Neutrophil (primary cell): ENCODE data around the gene JADE1.
A peak's percentile ranks its signal among the peaks of the same experiment; 100 is the strongest.

Experiments
- H3K27ac ChIP-seq: fragments of 200-600 bp; sonication (generic); 2 replicates; pipeline ENCODE4 v1.5.1; 2016; ENCODE audit warnings: mild to moderate bottlenecking, moderate library complexity
- H3K27me3 ChIP-seq: fragments of 200-600 bp; sonication (generic); 2 replicates; pipeline ENCODE4 v1.6.0; 2016; ENCODE audit warnings: mild to moderate bottlenecking
- H3K36me3 ChIP-seq: fragments of 200-600 bp; sonication (generic); 2 replicates; pipeline ENCODE4 v1.5.1; 2017
- H3K4me1 ChIP-seq, 2 experiments: fragments of 200-600 bp in 1 of 2; sonication (generic) in 1 of 2; 1 replicate in 1 of 2; 2 replicates in 1 of 2; pipeline versions ENCODE4 v1.5.1 to v1.6.1; 2013 to 2016; ENCODE audit warnings: low read depth in 1 of 2, low read length in 1 of 2, mild to moderate bottlenecking in 1 of 2, moderate library complexity in 1 of 2; ENCODE audit not compliant: control insufficient read depth in 1 of 2, insufficient read depth in 1 of 2
- H3K4me3 ChIP-seq, 2 experiments: fragments of 200-600 bp in 1 of 2; sonication (generic) in 1 of 2; 1 replicate in 1 of 2; 2 replicates in 1 of 2; pipeline ENCODE4 v1.5.1; 2013 to 2016; ENCODE audit warnings: low read depth in 1 of 2, low read length in 1 of 2, mild to moderate bottlenecking in 1 of 2, moderate library complexity in 1 of 2
- H3K9me3 ChIP-seq: fragments of 200-600 bp; sonication (generic); 2 replicates; pipeline ENCODE4 v1.5.1; 2016
- TF ChIP-seq, protein P1 (sequence below): fragments of 200-600 bp; sonication (generic); IDR thresholded peaks from 2 replicates; pipeline ENCODE4 v1.5.1; 2016; ENCODE audit warnings: antibody characterized with exemption

The JADE1 gene

DNA sequence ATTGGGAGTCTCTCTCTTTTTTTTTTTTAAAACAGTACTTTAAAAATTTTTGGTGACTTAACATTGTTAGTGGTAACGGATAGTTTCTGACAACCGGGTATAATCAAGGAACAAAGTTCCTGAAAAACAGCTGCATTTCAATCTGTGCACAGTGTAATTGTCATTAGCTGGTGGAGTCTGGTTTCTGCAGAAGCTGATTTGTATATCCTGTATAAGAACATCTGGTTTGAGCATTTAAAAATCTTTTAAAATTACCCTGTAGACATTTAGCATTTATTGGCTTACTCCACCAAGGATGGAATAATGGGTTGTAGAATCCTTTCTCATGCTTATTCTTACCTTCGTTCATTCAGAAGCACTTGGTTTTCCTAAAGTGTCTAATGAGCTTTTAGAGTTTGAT, 11.2 kb downstream of the JADE1 start:
- H3K36me3 ChIP-seq = no peaks in the 10 kb centered on the region
- H3K4me1 ChIP-seq = peaks cover 3 to 8% of the 10 kb centered on the region in 2 experiments
- H3K4me3 ChIP-seq = no peak overlapping the region

DNA sequence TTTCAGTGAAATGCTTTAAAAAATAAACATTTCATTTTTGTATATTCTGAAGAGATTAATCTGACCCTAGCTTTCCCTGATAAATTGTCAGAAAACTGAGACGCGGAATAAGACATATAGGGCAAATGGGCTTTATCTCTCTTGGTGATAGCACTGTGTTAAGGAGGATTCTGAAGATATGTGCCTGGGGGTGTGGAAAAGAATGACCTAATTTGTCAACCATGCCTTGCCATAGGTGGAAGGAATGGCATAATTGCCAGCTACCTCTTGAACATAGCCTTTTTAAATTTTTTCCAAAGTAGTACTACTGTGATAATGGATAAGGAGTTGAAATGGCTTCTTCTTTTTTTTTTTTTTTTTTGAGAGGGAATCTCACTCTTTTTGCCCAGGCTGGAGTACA, 11.7 kb downstream of the JADE1 start:
- peaks cover 8 to 13% of the 10 kb centered on the region in 2 experiments for H3K4me1 ChIP-seq

More for the DNA sequence above, 11.2 kb downstream of the JADE1 start:
- no peaks in the 10 kb centered on the region for H3K27me3 ChIP-seq
- no peak overlapping the region for H3K27ac ChIP-seq
- TF ChIP-seq, protein P1, sequence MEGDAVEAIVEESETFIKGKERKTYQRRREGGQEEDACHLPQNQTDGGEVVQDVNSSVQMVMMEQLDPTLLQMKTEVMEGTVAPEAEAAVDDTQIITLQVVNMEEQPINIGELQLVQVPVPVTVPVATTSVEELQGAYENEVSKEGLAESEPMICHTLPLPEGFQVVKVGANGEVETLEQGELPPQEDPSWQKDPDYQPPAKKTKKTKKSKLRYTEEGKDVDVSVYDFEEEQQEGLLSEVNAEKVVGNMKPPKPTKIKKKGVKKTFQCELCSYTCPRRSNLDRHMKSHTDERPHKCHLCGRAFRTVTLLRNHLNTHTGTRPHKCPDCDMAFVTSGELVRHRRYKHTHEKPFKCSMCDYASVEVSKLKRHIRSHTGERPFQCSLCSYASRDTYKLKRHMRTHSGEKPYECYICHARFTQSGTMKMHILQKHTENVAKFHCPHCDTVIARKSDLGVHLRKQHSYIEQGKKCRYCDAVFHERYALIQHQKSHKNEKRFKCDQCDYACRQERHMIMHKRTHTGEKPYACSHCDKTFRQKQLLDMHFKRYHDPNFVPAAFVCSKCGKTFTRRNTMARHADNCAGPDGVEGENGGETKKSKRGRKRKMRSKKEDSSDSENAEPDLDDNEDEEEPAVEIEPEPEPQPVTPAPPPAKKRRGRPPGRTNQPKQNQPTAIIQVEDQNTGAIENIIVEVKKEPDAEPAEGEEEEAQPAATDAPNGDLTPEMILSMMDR = no peak
- H3K9me3 ChIP-seq = no peaks in the 10 kb centered on the region

DNA sequence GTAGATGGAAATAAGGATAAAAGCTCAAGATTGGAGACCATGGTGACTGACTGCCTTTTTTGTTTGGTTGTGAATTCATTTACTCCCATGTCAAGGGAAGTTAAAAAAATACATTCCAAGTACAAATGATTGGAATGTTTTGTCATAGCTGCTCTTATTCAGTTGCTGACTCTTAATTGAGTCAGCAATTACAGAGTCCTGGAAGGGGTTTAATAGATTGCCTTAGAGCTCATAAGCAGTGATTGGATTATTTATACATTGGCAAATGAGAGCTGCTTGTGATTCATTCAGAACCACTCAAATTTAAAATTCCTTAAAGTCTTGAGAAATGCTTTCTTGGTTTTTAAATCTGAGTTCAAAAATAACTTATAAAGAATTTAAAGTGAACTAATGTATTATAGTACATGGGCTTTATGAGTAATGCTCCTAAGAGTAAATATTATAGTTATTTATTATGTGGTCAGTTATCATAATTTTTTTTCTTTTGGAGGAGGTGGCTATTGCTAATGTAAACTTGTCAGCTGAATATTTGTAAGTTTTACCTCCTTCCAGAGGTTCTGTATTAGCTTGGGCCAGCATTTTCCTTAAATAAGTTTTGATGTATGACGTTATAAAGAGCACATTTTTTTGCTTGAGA, 13.6 kb downstream of the JADE1 start:
- H3K27me3 ChIP-seq = no peaks in the 10 kb centered on the region
- no peaks in the 10 kb centered on the region for H3K9me3 ChIP-seq
- H3K4me3 ChIP-seq = no peak overlapping the region
- H3K36me3 ChIP-seq = no peaks in the 10 kb centered on the region
- no peak overlapping the region for H3K27ac ChIP-seq
- TF ChIP-seq, protein P1 = no peak
- H3K4me1 ChIP-seq = peaks cover 11 to 17% of the 10 kb centered on the region in 2 experiments

More for the DNA sequence above, 11.7 kb downstream of the JADE1 start:
- Histone ChIP-seq H3K27ac (no peak overlapping the region), H3K4me3 (no peak overlapping the region), H3K27me3 (no peaks in the 10 kb centered on the region), H3K36me3 (no peaks in the 10 kb centered on the region), H3K9me3 (no peaks in the 10 kb centered on the region)
- TF ChIP-seq, protein P1 = no peak

DNA sequence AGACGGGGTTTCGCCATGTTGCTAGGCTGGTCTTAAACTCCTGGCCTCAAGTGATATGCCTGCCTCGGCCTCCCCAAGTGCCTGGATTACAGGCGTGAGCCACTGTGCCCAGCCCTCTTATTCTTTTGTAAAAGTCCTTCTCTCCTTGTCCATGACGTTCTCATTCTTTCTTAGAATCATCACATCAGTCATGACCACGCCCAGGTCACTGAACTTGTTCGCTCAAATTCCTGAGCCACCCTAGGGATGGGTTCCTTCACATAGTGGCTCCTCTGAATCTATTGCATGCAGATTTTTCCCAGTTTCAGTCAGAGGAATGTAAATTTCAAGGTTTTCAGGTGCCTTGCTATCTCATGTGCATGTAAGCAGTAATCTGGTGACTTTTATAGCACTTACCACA, 15.7 kb downstream of the JADE1 start:
- Histone ChIP-seq H3K4me1 (peaks cover 12 to 16% of the 10 kb centered on the region in 2 experiments), H3K4me3 (no peak overlapping the region), H3K9me3 (no peaks in the 10 kb centered on the region), H3K36me3 (no peaks in the 10 kb centered on the region), H3K27ac (peak overlapping the region; percentile 58), H3K27me3 (no peaks in the 10 kb centered on the region)
- TF ChIP-seq, protein P1 = no peak

DNA sequence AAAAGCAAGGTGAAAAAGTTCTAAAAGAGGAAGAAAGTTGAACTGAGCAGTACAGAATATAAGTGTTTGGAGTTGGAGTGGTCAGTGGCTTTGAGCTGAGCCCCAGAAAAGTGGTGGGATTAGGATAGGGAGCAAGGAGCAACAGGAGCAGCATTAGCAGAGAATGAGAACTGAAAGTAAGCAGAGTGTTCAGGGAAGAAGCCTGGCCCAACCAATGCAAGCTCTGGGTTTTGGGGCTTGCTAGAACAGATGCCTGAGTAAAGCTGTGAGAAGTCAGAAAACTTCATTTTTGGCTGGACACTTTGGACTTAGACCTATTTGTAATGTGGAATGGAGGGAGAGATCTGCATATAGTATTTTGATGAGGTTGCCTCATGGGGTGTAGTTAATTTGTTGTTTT, 17.8 kb downstream of the JADE1 start:
- H3K4me3 ChIP-seq = no peak overlapping the region
- TF ChIP-seq, protein P1 = no peak

More for the DNA sequence above, 17.8 kb downstream of the JADE1 start:
- H3K36me3 ChIP-seq = no peaks in the 10 kb centered on the region
- peaks cover 23 to 29% of the 10 kb centered on the region in 2 experiments for H3K4me1 ChIP-seq
- no peaks in the 10 kb centered on the region for H3K9me3 ChIP-seq
- peak overlapping the region; percentile 58 for H3K27ac ChIP-seq
- no peaks in the 10 kb centered on the region for H3K27me3 ChIP-seq
